GM12865 (cell line): ENCODE data around the gene CXCL1.

Experiments
- DNase-seq: peaks from one replicate; pipeline ENCODE4 v3.0.0; 2010; ENCODE audit warnings: low read depth
- H3K4me3 ChIP-seq: 2 replicates; pipeline ENCODE4 v1.5.1; 2011; ENCODE audit warnings: mild to moderate bottlenecking, low read depth, low read length, control low read depth
- TF ChIP-seq, protein P1 (sequence below): IDR thresholded peaks from 2 replicates; pipeline ENCODE4 v1.5.1; 2011; ENCODE audit warnings: low read length, control low read depth, low read depth, inconsistent platforms; ENCODE audit not compliant: insufficient read depth; ENCODE audit errors: missing control alignments

Gene CXCL1

DNA sequence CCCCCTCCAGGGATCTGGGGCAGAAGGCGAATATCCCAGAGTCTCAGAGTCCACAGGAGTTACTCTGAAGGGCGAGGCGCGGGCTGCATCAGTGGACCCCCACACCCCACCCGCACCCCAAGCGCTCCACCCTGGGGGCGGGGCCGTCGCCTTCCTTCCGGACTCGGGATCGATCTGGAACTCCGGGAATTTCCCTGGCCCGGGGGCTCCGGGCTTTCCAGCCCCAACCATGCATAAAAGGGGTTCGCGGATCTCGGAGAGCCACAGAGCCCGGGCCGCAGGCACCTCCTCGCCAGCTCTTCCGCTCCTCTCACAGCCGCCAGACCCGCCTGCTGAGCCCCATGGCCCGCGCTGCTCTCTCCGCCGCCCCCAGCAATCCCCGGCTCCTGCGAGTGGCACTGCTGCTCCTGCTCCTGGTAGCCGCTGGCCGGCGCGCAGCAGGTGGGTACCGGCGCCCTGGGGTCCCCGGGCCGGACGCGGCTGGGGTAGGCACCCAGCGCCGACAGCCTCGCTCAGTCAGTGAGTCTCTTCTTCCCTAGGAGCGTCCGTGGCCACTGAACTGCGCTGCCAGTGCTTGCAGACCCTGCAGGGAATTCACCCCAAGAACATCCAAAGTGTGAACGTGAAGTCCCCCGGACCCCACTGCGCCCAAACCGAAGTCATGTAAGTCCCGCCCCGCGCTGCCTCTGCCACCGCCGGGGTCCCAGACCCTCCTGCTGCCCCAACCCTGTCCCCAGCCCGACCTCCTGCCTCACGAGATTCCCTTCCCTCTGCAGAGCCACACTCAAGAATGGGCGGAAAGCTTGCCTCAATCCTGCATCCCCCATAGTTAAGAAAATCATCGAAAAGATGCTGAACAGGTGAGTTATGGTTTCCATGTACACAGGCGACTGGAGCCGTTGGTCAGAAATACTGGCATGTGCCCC is at the start of gene CXCL1:
Gene CXCL1, plus strand, starts transcription at position 264 of the 926 bp plus-strand sequence. Its CDS starts 78 bp downstream, at position 342.
- DNase-seq: no peak
- no peak within 1 kb of the TSS for H3K4me3 ChIP-seq
- TF ChIP-seq, protein P1, sequence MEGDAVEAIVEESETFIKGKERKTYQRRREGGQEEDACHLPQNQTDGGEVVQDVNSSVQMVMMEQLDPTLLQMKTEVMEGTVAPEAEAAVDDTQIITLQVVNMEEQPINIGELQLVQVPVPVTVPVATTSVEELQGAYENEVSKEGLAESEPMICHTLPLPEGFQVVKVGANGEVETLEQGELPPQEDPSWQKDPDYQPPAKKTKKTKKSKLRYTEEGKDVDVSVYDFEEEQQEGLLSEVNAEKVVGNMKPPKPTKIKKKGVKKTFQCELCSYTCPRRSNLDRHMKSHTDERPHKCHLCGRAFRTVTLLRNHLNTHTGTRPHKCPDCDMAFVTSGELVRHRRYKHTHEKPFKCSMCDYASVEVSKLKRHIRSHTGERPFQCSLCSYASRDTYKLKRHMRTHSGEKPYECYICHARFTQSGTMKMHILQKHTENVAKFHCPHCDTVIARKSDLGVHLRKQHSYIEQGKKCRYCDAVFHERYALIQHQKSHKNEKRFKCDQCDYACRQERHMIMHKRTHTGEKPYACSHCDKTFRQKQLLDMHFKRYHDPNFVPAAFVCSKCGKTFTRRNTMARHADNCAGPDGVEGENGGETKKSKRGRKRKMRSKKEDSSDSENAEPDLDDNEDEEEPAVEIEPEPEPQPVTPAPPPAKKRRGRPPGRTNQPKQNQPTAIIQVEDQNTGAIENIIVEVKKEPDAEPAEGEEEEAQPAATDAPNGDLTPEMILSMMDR: no peak

DNA sequence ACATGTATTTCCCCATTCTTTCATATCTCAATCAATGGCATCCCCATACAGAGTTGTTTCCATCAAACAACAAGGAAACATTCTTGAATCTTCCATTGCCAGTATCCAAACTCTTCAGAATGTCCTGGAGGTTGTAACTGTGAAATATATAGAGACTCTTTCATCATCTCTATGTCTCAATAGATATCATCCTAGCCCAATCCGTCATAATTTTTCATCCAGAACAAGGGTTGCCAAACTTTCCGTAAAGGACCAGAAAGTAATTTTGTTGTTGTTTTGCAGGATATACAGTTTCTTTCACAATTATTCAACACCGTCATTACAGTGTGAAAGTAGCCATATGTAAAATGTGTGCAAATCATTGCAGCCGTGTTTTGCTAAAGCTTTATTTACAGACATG is 47.9 kb upstream of the CXCL1 start:
- TF ChIP-seq, protein P1: no peak
- no peak overlapping the region for H3K4me3 ChIP-seq
- no peak for DNase-seq

DNA sequence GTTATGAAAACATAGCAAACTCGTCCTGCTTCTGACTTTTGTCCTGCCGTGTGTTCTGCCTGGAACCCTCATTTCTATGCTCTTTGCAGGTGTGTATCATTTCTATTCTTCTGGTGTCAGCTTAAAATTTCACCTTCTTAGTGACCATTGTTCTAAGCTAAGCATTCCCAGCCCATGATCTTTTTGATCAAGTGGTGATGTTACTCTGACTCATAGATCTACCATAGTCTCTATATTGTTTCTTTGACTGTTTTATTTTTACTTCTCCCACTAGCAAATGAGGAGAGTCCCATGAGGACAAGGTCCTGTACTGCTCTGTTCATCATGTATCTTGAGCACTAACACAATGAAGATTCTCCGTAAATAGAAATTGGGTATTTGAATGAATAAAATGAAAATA is 46.8 kb upstream of the CXCL1 start:
- no peak for DNase-seq
- TF ChIP-seq, protein P1: no peak
- H3K4me3 ChIP-seq: no peak overlapping the region

DNA sequence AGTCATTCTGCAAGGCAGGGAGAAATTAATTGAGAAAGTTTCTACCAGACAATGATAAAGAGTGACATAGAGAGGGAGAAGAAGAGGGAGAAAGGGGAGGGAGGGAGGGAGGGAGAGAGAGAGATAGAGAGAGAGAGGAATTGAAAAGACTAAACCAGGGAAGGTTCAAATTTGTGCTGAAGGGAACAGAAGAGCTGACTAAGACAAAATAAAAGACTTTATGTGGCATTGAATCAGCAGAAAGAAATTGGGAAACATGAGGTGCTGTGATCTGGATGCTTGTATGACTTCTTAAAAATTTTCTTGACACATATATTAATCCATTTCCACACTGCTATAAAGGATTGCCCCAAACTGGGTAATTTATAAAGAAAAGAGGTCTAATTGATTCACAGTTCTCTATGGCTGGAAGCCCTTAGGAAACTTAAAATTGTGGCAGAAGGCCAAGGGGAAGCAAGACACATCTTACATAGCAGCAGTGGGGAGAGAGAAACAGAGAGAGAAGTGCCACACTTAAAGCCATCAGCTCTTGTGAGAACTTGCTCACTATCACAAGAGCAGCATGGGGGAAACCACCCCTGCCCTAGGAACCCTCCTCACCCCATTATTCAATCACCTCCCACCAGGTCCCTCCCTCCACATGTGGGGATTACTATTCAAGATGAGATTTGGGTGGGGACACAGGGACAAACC is 46.2 kb upstream of the CXCL1 start:
- H3K4me3 ChIP-seq: no peak overlapping the region
- TF ChIP-seq, protein P1: no peak

DNA sequence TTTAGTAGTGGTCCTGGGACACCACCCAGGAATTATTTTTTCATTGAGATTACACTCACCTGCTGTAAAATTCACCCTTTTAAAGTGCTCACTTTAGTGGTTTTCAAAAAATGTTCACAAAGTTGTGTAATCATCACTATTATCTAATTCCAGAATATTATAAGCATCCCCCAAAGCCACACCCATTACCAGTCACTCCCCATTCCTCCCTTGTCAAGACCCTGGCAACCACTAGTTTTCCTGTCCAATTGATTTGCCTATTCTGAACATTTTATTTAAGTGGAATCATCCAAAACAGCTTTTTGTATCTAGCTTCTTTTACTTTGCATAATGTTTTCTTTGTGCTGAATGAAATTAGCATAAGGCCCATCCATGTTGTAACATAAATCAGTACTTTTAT is 45.4 kb upstream of the CXCL1 start:
- H3K4me3 ChIP-seq: no peak overlapping the region
- TF ChIP-seq, protein P1: no peak
- DNase-seq: no peak

More for the DNA sequence above, 46.2 kb upstream of the CXCL1 start:
- no peak for DNase-seq

DNA sequence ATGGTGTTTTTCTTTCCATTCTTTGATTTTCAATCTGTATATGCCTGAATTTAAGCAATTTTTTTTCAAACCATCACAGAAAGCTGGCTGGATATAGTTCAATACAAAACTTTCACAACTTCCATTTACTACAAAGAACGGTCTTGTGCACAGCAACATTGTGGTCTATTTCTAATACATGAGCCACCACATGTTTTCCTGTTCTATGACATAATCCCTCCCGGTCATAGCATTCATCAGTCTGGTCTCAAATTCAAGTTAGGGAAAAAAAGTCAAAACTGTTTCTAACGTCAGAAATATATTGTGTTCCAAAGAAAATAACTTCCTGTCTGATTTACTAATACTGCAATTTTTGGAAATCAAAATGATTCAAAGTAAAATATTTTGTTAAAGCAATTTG is 40.2 kb upstream of the CXCL1 start:
- no peak overlapping the region for H3K4me3 ChIP-seq
- DNase-seq: no peak
- TF ChIP-seq, protein P1: no peak
